ENCODE data around the gene PRR16. TPM values are rescaled to one million over a fixed set of nuclear protein-coding genes. Genes with fewer than 3 reads are reported as not detected.

Gene PRR16
- total and polyA plus RNA-seq, 2 experiments from 2014 or later, result 1.0 to 1.7 TPM

GRCh38 chr5:120657104-120657503 is 193.0 kb downstream of the PRR16 start (continued):
- TF ChIP-seq, protein P1, sequence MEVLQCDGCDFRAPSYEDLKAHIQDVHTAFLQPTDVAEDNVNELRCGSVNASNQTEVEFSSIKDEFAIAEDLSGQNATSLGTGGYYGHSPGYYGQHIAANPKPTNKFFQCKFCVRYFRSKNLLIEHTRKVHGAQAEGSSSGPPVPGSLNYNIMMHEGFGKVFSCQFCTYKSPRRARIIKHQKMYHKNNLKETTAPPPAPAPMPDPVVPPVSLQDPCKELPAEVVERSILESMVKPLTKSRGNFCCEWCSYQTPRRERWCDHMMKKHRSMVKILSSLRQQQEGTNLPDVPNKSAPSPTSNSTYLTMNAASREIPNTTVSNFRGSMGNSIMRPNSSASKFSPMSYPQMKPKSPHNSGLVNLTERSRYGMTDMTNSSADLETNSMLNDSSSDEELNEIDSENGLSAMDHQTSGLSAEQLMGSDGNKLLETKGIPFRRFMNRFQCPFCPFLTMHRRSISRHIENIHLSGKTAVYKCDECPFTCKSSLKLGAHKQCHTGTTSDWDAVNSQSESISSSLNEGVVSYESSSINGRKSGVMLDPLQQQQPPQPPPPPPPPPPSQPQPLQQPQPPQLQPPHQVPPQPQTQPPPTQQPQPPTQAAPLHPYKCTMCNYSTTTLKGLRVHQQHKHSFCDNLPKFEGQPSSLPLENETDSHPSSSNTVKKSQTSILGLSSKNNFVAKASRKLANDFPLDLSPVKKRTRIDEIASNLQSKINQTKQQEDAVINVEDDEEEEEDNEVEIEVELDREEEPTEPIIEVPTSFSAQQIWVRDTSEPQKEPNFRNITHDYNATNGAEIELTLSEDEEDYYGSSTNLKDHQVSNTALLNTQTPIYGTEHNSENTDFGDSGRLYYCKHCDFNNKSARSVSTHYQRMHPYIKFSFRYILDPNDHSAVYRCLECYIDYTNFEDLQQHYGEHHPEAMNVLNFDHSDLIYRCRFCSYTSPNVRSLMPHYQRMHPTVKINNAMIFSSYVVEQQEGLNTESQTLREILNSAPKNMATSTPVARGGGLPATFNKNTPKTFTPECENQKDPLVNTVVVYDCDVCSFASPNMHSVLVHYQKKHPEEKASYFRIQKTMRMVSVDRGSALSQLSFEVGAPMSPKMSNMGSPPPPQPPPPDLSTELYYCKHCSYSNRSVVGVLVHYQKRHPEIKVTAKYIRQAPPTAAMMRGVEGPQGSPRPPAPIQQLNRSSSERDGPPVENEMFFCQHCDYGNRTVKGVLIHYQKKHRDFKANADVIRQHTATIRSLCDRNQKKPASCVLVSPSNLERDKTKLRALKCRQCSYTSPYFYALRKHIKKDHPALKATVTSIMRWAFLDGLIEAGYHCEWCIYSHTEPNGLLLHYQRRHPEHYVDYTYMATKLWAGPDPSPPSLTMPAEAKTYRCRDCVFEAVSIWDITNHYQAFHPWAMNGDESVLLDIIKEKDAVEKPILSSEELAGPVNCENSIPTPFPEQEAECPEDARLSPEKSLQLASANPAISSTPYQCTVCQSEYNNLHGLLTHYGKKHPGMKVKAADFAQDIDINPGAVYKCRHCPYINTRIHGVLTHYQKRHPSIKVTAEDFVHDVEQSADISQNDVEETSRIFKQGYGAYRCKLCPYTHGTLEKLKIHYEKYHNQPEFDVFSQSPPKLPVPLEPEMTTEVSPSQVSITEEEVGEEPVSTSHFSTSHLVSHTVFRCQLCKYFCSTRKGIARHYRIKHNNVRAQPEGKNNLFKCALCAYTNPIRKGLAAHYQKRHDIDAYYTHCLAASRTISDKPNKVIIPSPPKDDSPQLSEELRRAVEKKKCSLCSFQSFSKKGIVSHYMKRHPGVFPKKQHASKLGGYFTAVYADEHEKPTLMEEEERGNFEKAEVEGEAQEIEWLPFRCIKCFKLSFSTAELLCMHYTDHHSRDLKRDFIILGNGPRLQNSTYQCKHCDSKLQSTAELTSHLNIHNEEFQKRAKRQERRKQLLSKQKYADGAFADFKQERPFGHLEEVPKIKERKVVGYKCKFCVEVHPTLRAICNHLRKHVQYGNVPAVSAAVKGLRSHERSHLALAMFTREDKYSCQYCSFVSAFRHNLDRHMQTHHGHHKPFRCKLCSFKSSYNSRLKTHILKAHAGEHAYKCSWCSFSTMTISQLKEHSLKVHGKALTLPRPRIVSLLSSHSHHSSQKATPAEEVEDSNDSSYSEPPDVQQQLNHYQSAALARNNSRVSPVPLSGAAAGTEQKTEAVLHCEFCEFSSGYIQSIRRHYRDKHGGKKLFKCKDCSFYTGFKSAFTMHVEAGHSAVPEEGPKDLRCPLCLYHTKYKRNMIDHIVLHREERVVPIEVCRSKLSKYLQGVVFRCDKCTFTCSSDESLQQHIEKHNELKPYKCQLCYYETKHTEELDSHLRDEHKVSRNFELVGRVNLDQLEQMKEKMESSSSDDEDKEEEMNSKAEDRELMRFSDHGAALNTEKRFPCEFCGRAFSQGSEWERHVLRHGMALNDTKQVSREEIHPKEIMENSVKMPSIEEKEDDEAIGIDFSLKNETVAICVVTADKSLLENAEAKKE (CRISPR knock-in tag; IDR thresholded peaks at IDR 0.05), result no peak
- TF ChIP-seq, protein P2, sequence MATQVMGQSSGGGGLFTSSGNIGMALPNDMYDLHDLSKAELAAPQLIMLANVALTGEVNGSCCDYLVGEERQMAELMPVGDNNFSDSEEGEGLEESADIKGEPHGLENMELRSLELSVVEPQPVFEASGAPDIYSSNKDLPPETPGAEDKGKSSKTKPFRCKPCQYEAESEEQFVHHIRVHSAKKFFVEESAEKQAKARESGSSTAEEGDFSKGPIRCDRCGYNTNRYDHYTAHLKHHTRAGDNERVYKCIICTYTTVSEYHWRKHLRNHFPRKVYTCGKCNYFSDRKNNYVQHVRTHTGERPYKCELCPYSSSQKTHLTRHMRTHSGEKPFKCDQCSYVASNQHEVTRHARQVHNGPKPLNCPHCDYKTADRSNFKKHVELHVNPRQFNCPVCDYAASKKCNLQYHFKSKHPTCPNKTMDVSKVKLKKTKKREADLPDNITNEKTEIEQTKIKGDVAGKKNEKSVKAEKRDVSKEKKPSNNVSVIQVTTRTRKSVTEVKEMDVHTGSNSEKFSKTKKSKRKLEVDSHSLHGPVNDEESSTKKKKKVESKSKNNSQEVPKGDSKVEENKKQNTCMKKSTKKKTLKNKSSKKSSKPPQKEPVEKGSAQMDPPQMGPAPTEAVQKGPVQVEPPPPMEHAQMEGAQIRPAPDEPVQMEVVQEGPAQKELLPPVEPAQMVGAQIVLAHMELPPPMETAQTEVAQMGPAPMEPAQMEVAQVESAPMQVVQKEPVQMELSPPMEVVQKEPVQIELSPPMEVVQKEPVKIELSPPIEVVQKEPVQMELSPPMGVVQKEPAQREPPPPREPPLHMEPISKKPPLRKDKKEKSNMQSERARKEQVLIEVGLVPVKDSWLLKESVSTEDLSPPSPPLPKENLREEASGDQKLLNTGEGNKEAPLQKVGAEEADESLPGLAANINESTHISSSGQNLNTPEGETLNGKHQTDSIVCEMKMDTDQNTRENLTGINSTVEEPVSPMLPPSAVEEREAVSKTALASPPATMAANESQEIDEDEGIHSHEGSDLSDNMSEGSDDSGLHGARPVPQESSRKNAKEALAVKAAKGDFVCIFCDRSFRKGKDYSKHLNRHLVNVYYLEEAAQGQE (IDR thresholded peaks at IDR 0.05; ENCODE audit: unreplicated experiment), result no peak
- no peak for TF ChIP-seq STAT1 (IDR thresholded peaks at IDR 0.05; ENCODE audit: unreplicated experiment)

- ATAC-seq, result no peak
- 0 out of 2 replicates have a peak, but pooled peaks cover 3% of the 10 kb centered on the region for H3K4me1 ChIP-seq (ENCODE audit: insufficient read depth)
- H3K27ac Mint-ChIP-seq, result no peak overlapping the region
- TF ChIP-seq EZH2phosphoT487 (IDR thresholded peaks at IDR 0.05; ENCODE audit: unreplicated experiment), result no peak
- TF ChIP-seq ZNF331 (CRISPR knock-in tag; IDR thresholded peaks at IDR 0.05; ENCODE audit: low read depth), result no peak
- H3K9me3 Mint-ChIP-seq, result no peaks in the 10 kb centered on the region
- peaks cover 2% of the 10 kb centered on the region for H3K27me3 Mint-ChIP-seq (ENCODE audit: insufficient read depth, low read depth, poor library complexity)
- H3K4me1 Mint-ChIP-seq, result peaks cover 3% of the 10 kb centered on the region; the same call in 2 of the 3 replicates
- no peaks in the 10 kb centered on the region for H3K9me2 ChIP-seq (ENCODE audit: insufficient read depth)
- no peak overlapping the region for H3K4me2 ChIP-seq
- no peaks in the 10 kb centered on the region for H3K79me2 ChIP-seq (replicated peaks; ENCODE audit: insufficient read depth)
- H3K36me3 ChIP-seq (ENCODE audit: insufficient read depth), result no peaks in the 10 kb centered on the region
- no peaks in the 10 kb centered on the region for H4K20me1 ChIP-seq (replicated peaks; ENCODE audit: insufficient read depth)
- H3K36me3 Mint-ChIP-seq (ENCODE audit: low read depth), result no peaks in the 10 kb centered on the region
- H3K4me3 Mint-ChIP-seq, result no peak overlapping the region
- H3F3A ChIP-seq (replicated peaks; ENCODE audit: low read depth), result no peaks in the 10 kb centered on the region
- no peak overlapping the region for H3K27ac ChIP-seq (ENCODE audit: low read depth)
- no peak for DNase-seq (ENCODE audit: low spot score)
- no peak overlapping the region for H3K4me3 ChIP-seq
- no peaks in the 10 kb centered on the region for H3K27me3 ChIP-seq (ENCODE audit: insufficient read depth)
- H2AFZ ChIP-seq, result no peak overlapping the region
Measured at GRCh38 chr5:120677481-120677880, 213.4 kb downstream of the PRR16 start.

Measured in GM23338 (cell line).